Left lobe of liver (tissue), 2 donors: ENCODE measurements around the gene ZAR1L. TPM values are rescaled to one million over a fixed set of nuclear protein-coding genes. Genes with fewer than 3 reads are reported as not detected.
A peak's percentile ranks its signal among the peaks of the same experiment; 100 is the strongest.
"Not testable (repeated sequence)": the region's sequence is repeated elsewhere in the genome, so short reads cannot be mapped to it uniquely, and the experiment has no call there.

ENCODE experiments used
- ATAC-seq: fragments of 200-7000 bp; cut with Tn5 transposase; one replicate; pipeline ENCODE4 v1.9.1; 2020; ENCODE audit warnings: mild to moderate bottlenecking, moderate library complexity
- DNase-seq: peaks from one replicate; pipeline ENCODE4 v3.0.0-alpha.2; 2020; ENCODE audit warnings: low spot score
- total RNA-seq: library from RNA; stranded (reverse); gene quantifications from one replicate; pipeline ENCODE4 v1.2.1, GENCODE V29; 2021
- donor health status: DM: no; HTN: no; CAD: no; lungs with moderate emphysema.
- donor health status: DM: no; HTN: yes; CAD: no.

The ZAR1L gene
- not detected for total RNA-seq

- DNase-seq (peak; percentile 89), ATAC-seq (peak; percentile 97)
Observed at GRCh38 chr13:32315238-32316027, at the start of gene ZAR1L, which contains the start of gene BRCA2. Gene ZAR1L (minus strand): TSS chr13:32315363. CDS start chr13:32311925, 3,438 bp downstream. Gene BRCA2 (plus strand): TSS chr13:32315508. CDS start chr13:32316461, 953 bp downstream.

GRCh38 chr13:32362574-32362973 is 47.4 kb upstream of the ZAR1L start:
- ATAC-seq, result no peak
- no peak for DNase-seq

GRCh38 chr13:32355935-32356334 is 40.8 kb upstream of the ZAR1L start:
- not testable (repeated sequence) for ATAC-seq, DNase-seq

GRCh38 chr13:32354040-32354439 is 38.9 kb upstream of the ZAR1L start:
- no peak for ATAC-seq
- no peak for DNase-seq

GRCh38 chr13:32350839-32351441 is 35.8 kb upstream of the ZAR1L start:
- not testable (repeated sequence) for ATAC-seq, DNase-seq

- no peak for ATAC-seq
- DNase-seq, result no peak
Observed at GRCh38 chr13:32347651-32348050, 32.5 kb upstream of the ZAR1L start.

GRCh38 chr13:32340914-32341313 is 25.8 kb upstream of the ZAR1L start:
- ATAC-seq (no peak), DNase-seq (no peak)

- no peak for ATAC-seq
- DNase-seq, result no peak
Observed at GRCh38 chr13:32334671-32335070, 19.5 kb upstream of the ZAR1L start.

- DNase-seq (no peak), ATAC-seq (no peak)
Observed at GRCh38 chr13:32330441-32330840, 15.3 kb upstream of the ZAR1L start.

- ATAC-seq (no peak), DNase-seq (no peak)
Observed at GRCh38 chr13:32323912-32324311, 8.7 kb upstream of the ZAR1L start.

- ATAC-seq, result no peak
- no peak for DNase-seq
Observed at GRCh38 chr13:32320528-32320927, 5.4 kb upstream of the ZAR1L start.

- ATAC-seq (no peak), DNase-seq (no peak)
Observed at GRCh38 chr13:32317716-32318465, 2.7 kb upstream of the ZAR1L start.

- no peak for DNase-seq
- no peak for ATAC-seq
Observed at GRCh38 chr13:32316501-32316900, 1.3 kb upstream of the ZAR1L start.

- DNase-seq, result no peak
Observed at GRCh38 chr13:32316028-32316339, 821 bp upstream of the ZAR1L start.

GRCh38 chr13:32314271-32315237 is 609 bp downstream of the ZAR1L start:
- DNase-seq (peak; percentile 50), ATAC-seq (peak; percentile 7)

More at GRCh38 chr13:32316028-32316339, 821 bp upstream of the ZAR1L start:
- ATAC-seq, result peak; percentile 48

- no peak for ATAC-seq
- no peak for DNase-seq
Observed at GRCh38 chr13:32311188-32311897, 3.8 kb downstream of the ZAR1L start.

- DNase-seq (no peak), ATAC-seq (peak; percentile 91)
Observed at GRCh38 chr13:32310134-32310706, 4.9 kb downstream of the ZAR1L start.

- ATAC-seq (peak; percentile 86), DNase-seq (peak; percentile 68)
Observed at GRCh38 chr13:32309312-32310133, 5.6 kb downstream of the ZAR1L start.

GRCh38 chr13:32305646-32306045 is 9.5 kb downstream of the ZAR1L start:
- DNase-seq (no peak), ATAC-seq (no peak)
